Activated CD4-positive, alpha-beta T cell treated with anti-CD3 and anti-CD28 coated beads for 24 hours (primary cell): Measurements from ENCODE around the gene GPHB5.
"Not testable (repeated sequence)": the region's sequence is repeated elsewhere in the genome, so short reads cannot be mapped to it uniquely, and the experiment has no call there.

Source experiments
- DNase-seq, 2 donors: peaks; one replicate each; pipeline ENCODE4 v3.0.0-alpha.2; 2020; ENCODE audit warnings: low read depth in 2 of 2

GPHB5 gene

GRCh38 chr14:63318835-63319234 lies at the start of gene GPHB5:
Gene GPHB5, minus strand, starts transcription at chr14:63318935. Its CDS starts 1,086 bp downstream, at chr14:63317849.
- DNase-seq: no peak

DNA sequence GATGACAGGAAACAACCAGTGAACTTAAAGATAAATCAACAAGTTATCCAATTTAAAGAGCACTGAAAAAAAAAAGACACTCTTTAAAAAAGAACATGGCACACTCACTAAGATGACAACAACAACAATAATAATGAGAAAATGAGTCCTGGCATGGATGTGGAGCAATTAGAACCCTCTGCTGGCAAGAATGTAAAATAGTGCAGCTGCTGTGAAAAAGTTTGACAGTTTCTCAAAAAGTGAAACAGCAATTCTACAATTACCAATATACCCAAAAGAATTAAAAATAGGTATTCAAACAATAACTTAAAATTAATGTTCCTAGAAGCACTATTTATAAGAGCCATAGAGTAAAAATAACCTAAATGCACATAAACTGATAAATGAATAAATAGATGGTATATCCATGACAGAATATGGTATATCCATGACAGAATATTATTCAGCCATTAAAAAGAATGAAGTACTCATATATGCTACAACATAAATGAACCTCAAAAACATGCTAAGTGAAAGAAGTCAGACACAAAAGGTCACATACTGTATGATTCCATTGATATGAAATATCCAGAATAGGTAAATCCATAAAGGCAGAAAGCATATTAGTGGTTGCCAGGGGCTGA lies 49.1 kb upstream of the GPHB5 start:
- no peak for DNase-seq

DNA sequence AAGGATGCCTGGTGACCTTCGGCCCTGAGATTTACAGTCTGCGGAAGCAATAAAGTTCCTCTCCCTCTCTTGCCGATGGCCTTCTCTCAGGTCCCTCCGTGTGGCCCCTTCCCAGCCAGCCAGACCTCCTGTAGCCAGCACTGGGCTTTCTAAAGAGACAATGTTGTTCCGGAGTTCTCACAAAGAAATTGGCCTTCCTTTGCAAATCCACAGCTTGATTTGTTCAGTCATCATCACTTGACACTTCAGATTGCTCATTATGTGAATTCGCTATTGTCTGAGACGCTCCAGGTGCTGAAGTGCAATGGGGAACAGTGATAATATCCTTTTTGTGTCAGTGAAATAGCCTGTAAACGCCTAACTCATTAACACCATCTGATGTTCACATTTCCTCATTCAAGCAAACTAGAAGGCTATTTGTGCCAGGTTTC lies 43.7 kb upstream of the GPHB5 start:
- DNase-seq: no peak

DNA sequence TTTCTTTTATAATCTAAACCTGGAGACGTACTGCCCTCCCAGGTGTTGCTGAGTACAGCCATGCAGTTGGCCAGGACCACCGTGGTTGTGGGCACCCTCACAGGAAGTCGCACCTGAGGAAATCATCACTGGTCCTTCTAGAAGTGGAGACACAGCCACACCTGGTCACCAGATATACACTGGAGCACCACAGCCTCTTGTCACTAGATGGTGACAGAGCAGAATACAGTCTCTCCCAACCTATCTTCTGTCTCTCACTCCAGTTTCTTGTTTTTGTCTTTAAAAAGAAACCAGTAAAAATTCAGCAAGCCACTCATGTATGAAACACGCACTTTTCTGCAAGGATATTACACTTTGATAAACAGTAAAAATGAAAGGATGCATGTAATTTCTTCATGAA lies 43.1 kb upstream of the GPHB5 start:
- DNase-seq: no peak

DNA sequence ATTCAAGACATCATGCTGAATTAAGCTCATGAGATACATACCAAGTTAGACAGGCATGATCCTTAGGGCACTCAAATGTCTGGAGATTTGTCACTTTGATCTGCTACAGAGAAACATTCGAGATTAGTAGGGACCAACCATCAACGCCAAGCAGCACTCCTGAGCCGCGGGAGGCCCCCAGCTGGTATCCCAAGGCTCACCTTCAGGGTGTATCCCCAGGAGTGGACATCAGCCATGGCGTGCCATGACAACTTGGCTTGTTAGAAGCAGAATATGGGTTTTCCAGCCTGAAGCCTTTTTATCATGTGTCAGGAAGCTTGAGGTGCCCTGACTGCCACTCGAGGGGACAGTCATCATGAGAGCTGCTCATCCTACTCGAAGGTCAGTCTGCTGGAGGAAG lies 39.1 kb upstream of the GPHB5 start:
- no peak for DNase-seq

DNA sequence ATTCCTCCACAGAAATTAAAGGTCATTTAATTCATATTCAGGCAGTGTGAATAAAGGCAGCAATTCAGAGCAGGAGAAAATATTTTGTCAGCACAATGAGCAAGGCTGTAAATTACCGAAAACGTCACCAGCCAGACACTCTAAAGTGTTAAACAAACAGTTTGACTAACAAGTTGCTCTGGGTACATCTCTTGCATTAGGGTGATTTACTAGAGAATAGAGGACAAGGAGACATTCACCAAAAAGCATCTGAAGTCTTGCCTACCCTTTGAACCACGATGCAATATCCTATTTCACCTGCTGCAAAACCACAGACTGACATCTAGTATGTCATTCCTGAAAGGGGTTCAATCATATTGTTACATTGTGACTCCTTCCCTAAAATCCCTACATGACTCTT lies 27.1 kb upstream of the GPHB5 start:
- no peak for DNase-seq

DNA sequence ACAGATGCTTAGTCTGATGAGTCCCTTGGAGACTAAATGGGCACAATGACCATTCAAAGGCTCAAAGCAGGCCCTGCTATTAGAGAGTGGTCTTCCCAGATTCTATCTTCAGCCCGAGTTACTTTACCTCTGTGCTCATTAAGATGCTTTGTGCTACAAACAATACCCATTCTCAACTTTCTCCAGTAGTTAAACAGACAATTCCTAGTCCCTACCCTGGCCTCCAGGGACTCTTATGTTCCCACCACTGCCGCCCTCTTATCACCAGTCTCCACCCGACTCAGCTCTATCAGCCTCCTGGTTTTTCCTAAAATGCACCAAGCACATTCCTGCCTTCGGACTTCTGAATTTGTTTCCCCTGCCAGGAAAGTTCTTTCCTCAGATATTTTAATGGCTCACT lies 25.6 kb upstream of the GPHB5 start:
- no peak for DNase-seq

GRCh38 chr14:63343878-63344277 lies 25.1 kb upstream of the GPHB5 start:
- no peak for DNase-seq

GRCh38 chr14:63342371-63342770 lies 23.6 kb upstream of the GPHB5 start:
- no peak for DNase-seq

DNA sequence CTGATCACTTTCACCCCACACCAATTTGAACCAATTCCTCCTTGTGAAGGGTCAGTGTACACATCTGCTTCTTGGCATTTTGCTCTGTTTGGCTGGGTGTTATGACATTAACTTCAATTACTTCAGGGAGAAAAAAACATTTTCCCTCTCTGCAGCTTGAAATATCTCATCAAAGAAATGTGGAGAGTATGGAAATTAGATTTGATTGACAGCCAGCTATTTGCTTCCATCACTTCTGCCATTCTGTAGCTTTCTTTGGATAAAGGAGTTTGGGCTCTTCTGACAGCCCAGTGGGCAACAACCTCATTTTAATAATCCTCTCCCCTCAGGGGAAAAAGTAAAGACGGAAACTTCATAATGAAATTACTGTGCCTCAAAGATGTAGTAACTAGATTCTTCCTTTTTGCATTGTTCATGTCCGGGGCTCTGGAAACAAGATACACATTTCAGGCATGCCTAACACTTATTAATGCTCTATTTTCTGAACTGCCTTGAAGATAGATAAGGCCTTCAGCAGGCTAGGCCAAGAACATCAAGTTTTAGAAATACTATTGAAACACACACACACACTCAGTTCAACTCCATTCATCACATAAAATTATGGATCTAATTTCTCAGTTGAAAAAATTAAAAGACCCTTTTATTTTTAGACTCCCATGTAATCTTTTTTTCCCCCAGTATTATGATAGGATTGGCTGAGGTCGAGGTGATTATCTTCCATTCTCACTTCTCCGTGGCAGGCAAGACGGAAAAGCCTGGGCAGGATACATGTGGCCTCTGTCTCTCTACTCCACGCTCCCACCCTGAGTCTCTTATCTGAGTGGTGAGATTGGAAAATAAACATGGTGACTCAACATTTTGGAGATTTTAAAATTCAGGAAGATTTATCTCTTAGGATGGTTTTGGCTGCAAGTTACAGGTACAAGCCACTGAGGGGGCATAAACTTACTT lies 10.3 kb upstream of the GPHB5 start:
- DNase-seq: no peak

GRCh38 chr14:63326840-63327239 lies 8.1 kb upstream of the GPHB5 start:
- DNase-seq: no peak

GRCh38 chr14:63322897-63323573 lies 4.3 kb upstream of the GPHB5 start:
- DNase-seq: no peak

- no peak for DNase-seq
These were observed 3.7 kb upstream of the GPHB5 start for GRCh38 chr14:63322472-63322871.

DNA sequence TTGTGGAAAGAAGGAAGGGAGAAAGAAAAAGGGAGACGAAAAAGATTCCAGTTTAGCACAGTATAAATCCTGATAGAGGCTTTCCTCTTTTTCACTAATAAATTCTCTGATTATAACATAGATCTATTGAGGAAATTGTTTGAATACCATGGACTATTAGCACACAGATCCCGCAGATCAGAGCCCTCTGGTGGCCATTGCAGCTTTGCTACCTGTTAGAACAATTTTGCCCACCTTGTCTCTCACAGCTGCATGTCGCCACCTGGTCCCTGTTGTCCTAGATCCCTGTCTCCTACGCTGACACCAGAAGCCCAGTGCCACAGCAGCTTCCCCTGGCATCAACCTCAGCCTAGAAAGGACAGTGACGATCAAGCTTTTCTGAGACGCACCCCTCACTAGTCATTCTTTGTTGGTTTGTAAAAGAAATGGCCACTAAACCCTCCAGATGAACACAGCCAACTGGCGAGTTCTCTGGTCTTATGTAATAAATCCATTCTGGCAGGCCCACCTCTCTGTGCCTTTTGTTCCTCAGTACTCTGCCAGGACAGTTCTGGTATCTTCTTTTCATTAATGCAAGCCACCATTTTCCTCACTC lies 9.9 kb downstream of the GPHB5 start:
- no peak for DNase-seq

DNA sequence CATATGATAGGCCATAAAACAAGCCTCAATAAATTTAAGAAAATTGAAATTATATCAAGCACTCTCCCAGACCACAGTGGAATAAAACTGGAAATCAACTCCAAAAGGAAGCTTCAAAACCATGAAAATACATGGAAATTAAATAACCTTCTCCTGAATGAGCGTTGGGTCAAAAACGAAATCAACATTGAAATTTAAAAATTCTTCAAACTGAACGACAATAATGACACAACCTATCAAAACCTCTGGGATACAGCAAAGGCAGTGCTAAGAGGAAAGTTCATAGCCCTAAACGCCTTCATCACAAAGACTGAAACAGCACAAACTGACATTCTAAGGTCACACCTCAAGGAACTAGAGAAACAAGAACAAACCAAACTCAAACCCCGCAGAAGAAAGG lies 14.3 kb downstream of the GPHB5 start:
- not testable (repeated sequence) for DNase-seq

GRCh38 chr14:63301891-63302534 lies 16.7 kb downstream of the GPHB5 start:
- no peak for DNase-seq

- DNase-seq: no peak
These were observed 17.9 kb downstream of the GPHB5 start for GRCh38 chr14:63300854-63301253.

GRCh38 chr14:63299351-63300110 lies 19.2 kb downstream of the GPHB5 start:
- no peak for DNase-seq

- no peak for DNase-seq
These were observed 21.2 kb downstream of the GPHB5 start for GRCh38 chr14:63297372-63298063.

GRCh38 chr14:63296060-63296563 lies 22.6 kb downstream of the GPHB5 start:
- DNase-seq: no peak
